Measurements from ENCODE around the gene BET1.

BET1 gene

DNA sequence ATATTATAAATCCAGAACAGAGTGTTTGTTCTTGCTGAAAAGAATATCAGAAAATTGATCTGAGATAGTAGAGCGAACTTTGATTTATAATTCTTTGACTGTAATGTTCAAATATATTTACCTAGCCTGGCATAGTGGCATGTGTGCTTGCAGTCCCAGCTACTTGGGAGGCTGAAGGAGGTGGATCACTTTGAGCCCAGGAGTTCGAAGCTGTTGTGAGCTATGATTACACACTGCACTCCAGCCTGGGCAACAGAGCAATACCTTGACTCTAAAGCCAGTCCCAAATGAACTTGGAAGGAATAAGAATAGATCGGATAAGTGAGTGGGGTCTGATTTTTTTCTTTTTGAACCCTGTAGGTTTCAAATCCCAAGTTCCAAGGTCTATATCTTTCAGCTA, 59.1 kb downstream of the BET1 start:
- TF ChIP-seq, protein P1, sequence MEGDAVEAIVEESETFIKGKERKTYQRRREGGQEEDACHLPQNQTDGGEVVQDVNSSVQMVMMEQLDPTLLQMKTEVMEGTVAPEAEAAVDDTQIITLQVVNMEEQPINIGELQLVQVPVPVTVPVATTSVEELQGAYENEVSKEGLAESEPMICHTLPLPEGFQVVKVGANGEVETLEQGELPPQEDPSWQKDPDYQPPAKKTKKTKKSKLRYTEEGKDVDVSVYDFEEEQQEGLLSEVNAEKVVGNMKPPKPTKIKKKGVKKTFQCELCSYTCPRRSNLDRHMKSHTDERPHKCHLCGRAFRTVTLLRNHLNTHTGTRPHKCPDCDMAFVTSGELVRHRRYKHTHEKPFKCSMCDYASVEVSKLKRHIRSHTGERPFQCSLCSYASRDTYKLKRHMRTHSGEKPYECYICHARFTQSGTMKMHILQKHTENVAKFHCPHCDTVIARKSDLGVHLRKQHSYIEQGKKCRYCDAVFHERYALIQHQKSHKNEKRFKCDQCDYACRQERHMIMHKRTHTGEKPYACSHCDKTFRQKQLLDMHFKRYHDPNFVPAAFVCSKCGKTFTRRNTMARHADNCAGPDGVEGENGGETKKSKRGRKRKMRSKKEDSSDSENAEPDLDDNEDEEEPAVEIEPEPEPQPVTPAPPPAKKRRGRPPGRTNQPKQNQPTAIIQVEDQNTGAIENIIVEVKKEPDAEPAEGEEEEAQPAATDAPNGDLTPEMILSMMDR (IDR thresholded peaks at IDR 0.05; ENCODE audit: extremely low read depth, missing control alignments) = no peak
- no peak for DNase-seq (ENCODE audit: low spot score)

DNA sequence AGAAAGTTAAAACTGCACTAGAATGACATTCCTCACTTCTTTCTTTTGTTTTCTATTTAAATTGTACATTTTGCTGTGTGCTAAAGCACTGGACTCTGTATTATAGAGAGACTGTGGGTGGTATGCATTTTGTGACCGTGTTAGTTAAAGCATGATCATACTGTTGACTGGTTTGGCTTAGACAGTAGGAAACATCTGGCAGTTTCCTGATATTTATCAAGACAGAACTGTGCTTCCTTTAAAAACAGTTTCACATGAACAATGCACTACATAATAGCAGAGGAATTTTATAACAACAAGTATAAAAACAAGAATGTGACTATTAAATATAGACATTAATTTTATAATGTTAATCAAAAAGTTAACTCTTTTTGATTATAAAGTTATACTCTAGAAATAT, 59.5 kb downstream of the BET1 start:
- TF ChIP-seq, protein P1 (IDR thresholded peaks at IDR 0.05; ENCODE audit: extremely low read depth, missing control alignments) = no peak
- no peak for DNase-seq (ENCODE audit: low spot score)

DNA sequence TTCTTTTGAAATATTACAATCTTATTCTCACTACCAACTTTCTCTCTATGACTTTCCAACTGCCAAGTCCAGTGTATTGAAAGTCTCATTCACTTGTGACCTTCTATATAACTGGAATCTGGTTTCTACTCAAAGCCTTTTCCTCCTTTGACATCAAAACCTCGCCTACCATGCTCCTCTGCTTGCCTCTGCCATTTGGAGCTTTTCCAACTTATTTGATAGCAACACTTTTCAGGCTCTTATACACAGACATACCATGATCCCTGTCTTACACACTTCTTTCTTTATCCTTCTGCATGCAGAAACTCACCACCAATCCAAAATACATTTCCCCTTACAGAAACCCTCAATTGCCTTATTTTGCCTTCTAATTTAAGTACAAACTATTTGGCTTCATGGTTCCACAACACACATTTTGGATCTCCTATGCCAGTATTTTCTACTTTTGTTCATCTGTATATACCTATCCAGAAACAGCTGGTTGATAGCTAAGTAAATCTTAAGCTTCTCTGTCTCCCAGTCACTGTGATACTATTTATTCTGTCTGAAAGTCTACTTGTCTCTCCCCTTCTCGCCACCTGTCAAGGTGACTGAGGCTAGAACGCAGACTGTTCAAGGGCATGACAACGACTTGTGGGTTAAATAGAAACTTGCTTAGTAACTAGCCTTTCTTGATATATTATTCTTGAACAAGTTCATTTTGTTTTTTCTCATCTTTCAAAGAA, 60.2 kb downstream of the BET1 start:
- DNase-seq (ENCODE audit: low spot score) = no peak
- TF ChIP-seq, protein P1 (IDR thresholded peaks at IDR 0.05; ENCODE audit: extremely low read depth, missing control alignments) = no peak
